Measurements from ENCODE around the gene CACNB3.

The CACNB3 gene

GRCh38 chr12:48779869-48780268 lies 38.4 kb upstream of the CACNB3 start:
- H3K4me1 ChIP-seq (ENCODE audit: control insufficient read depth, low read depth, low read length), result no peaks in the 10 kb centered on the region
- no peak overlapping the region for H3K56ac ChIP-seq (ENCODE audit: low read length)
- H3K9ac ChIP-seq (ENCODE audit: low read length), result no peak overlapping the region
- no peak overlapping the region for H4K8ac ChIP-seq (ENCODE audit: low read depth, low read length)
- no peak overlapping the region for H4K5ac ChIP-seq (ENCODE audit: low read length)
- H3K23ac ChIP-seq (ENCODE audit: low read length), result no peak overlapping the region
- H3K79me1 ChIP-seq (ENCODE audit: low read length), result no peaks in the 10 kb centered on the region
- no peak overlapping the region for H2BK15ac ChIP-seq (replicated peaks; ENCODE audit: low read depth)
- no peak overlapping the region for H2BK120ac ChIP-seq (ENCODE audit: low read depth, low read length)
- H3K36me3 ChIP-seq (ENCODE audit: control insufficient read depth, insufficient read depth, low read length), result no peaks in the 10 kb centered on the region
- DNase-seq, result no peak
- H2BK5ac ChIP-seq (ENCODE audit: low read length), result no peak overlapping the region
- H2AK5ac ChIP-seq (ENCODE audit: low read length), result no peak overlapping the region
- no peak overlapping the region for H3K27ac ChIP-seq (ENCODE audit: low read depth, low read length)
- H3K79me2 ChIP-seq (ENCODE audit: control insufficient read depth, insufficient read depth, low read length), result no peaks in the 10 kb centered on the region
- H3K27me3 ChIP-seq (ENCODE audit: insufficient read depth, low read length, poor library complexity), result no peaks in the 10 kb centered on the region
- no peak overlapping the region for H3K4ac ChIP-seq (ENCODE audit: low read depth, low read length)
- H3K18ac ChIP-seq (ENCODE audit: low read length), result no peak overlapping the region
- no peak overlapping the region for H3K4me2 ChIP-seq (ENCODE audit: low read length)
- no CpG with 5 or more reads among the region's 3 CpGs for WGBS (ENCODE audit: extremely low coverage, insufficient coverage, low lambda C conversion rate)
- H3K4me3 ChIP-seq (ENCODE audit: low read length), result no peak overlapping the region

- no peak overlapping the region for H2BK120ac ChIP-seq (ENCODE audit: low read depth, low read length)
- no peak overlapping the region for H3K4ac ChIP-seq (ENCODE audit: low read depth, low read length)
- H2BK5ac ChIP-seq (ENCODE audit: low read length), result no peak overlapping the region
- no peaks in the 10 kb centered on the region for H3K79me2 ChIP-seq (ENCODE audit: control insufficient read depth, insufficient read depth, low read length)
- H3K79me1 ChIP-seq (ENCODE audit: low read length), result no peaks in the 10 kb centered on the region
- no peak overlapping the region for H2AK5ac ChIP-seq (ENCODE audit: low read length)
- no peaks in the 10 kb centered on the region for H3K27me3 ChIP-seq (ENCODE audit: insufficient read depth, low read length, poor library complexity)
- WGBS (ENCODE audit: extremely low coverage, insufficient coverage, low lambda C conversion rate), result no CpG with 5 or more reads among the region's 11 CpGs
- DNase-seq, result no peak
- no peaks in the 10 kb centered on the region for H3K4me1 ChIP-seq (ENCODE audit: control insufficient read depth, low read depth, low read length)
- H3K18ac ChIP-seq (ENCODE audit: low read length), result no peak overlapping the region
- H3K36me3 ChIP-seq (ENCODE audit: control insufficient read depth, insufficient read depth, low read length), result no peaks in the 10 kb centered on the region
- H3K9ac ChIP-seq (ENCODE audit: low read length), result no peak overlapping the region
- no peak overlapping the region for H4K8ac ChIP-seq (ENCODE audit: low read depth, low read length)
- no peak overlapping the region for H3K23ac ChIP-seq (ENCODE audit: low read length)
- H2BK15ac ChIP-seq (replicated peaks; ENCODE audit: low read depth), result no peak overlapping the region
- peak overlapping the region; percentile 57 for H3K56ac ChIP-seq (ENCODE audit: low read length)
- H3K4me2 ChIP-seq (ENCODE audit: low read length), result no peak overlapping the region
- H4K5ac ChIP-seq (ENCODE audit: low read length), result no peak overlapping the region
- no peak overlapping the region for H3K4me3 ChIP-seq (ENCODE audit: low read length)
- H3K27ac ChIP-seq (ENCODE audit: low read depth, low read length), result no peak overlapping the region
Measured at GRCh38 chr12:48780381-48781025, 37.8 kb upstream of the CACNB3 start.

GRCh38 chr12:48781750-48782456 lies 36.4 kb upstream of the CACNB3 start:
- H3K79me1 ChIP-seq (ENCODE audit: low read length), result no peaks in the 10 kb centered on the region
- H3K79me2 ChIP-seq (ENCODE audit: control insufficient read depth, insufficient read depth, low read length), result no peaks in the 10 kb centered on the region
- H3K56ac ChIP-seq (ENCODE audit: low read length), result peak overlapping the region; percentile 7
- H3K9ac ChIP-seq (ENCODE audit: low read length), result no peak overlapping the region
- H2BK5ac ChIP-seq (ENCODE audit: low read length), result no peak overlapping the region
- H3K27me3 ChIP-seq (ENCODE audit: insufficient read depth, low read length, poor library complexity), result no peaks in the 10 kb centered on the region
- H2BK15ac ChIP-seq (replicated peaks; ENCODE audit: low read depth), result no peak overlapping the region
- H3K27ac ChIP-seq (ENCODE audit: low read depth, low read length), result no peak overlapping the region
- no peak overlapping the region for H4K8ac ChIP-seq (ENCODE audit: low read depth, low read length)
- no peak overlapping the region for H3K4me3 ChIP-seq (ENCODE audit: low read length)
- H3K4me2 ChIP-seq (ENCODE audit: low read length), result no peak overlapping the region
- H3K4me1 ChIP-seq (ENCODE audit: control insufficient read depth, low read depth, low read length), result no peaks in the 10 kb centered on the region
- no peak overlapping the region for H4K5ac ChIP-seq (ENCODE audit: low read length)
- no peak overlapping the region for H2AK5ac ChIP-seq (ENCODE audit: low read length)
- H3K23ac ChIP-seq (ENCODE audit: low read length), result no peak overlapping the region
- no CpG with 5 or more reads among the region's 9 CpGs for WGBS (ENCODE audit: extremely low coverage, insufficient coverage, low lambda C conversion rate)
- no peak overlapping the region for H3K18ac ChIP-seq (ENCODE audit: low read length)
- no peaks in the 10 kb centered on the region for H3K36me3 ChIP-seq (ENCODE audit: control insufficient read depth, insufficient read depth, low read length)
- DNase-seq, result peak; percentile 68
- H3K4ac ChIP-seq (ENCODE audit: low read depth, low read length), result no peak overlapping the region
- no peak overlapping the region for H2BK120ac ChIP-seq (ENCODE audit: low read depth, low read length)

- H3K9ac ChIP-seq (ENCODE audit: low read length), result no peak overlapping the region
- no CpG with 5 or more reads among the region's 63 CpGs for WGBS (ENCODE audit: extremely low coverage, insufficient coverage, low lambda C conversion rate)
- peak; percentile 75 for DNase-seq
- no peak overlapping the region for H2AK5ac ChIP-seq (ENCODE audit: low read length)
- H3K79me2 ChIP-seq (ENCODE audit: control insufficient read depth, insufficient read depth, low read length), result no peaks in the 10 kb centered on the region
- H3K36me3 ChIP-seq (ENCODE audit: control insufficient read depth, insufficient read depth, low read length), result no peaks in the 10 kb centered on the region
- H3K4me1 ChIP-seq (ENCODE audit: control insufficient read depth, low read depth, low read length), result no peaks in the 10 kb centered on the region
- H3K27me3 ChIP-seq (ENCODE audit: insufficient read depth, low read length, poor library complexity), result no peaks in the 10 kb centered on the region
- H3K79me1 ChIP-seq (ENCODE audit: low read length), result no peaks in the 10 kb centered on the region
- no peak overlapping the region for H2BK15ac ChIP-seq (replicated peaks; ENCODE audit: low read depth)
- H2BK5ac ChIP-seq (ENCODE audit: low read length), result no peak overlapping the region
- peak overlapping the region; percentile 34 for H3K56ac ChIP-seq (ENCODE audit: low read length)
- H3K4me2 ChIP-seq (ENCODE audit: low read length), result no peak overlapping the region
- no peak overlapping the region for H3K4me3 ChIP-seq (ENCODE audit: low read length)
- H3K18ac ChIP-seq (ENCODE audit: low read length), result no peak overlapping the region
- H3K23ac ChIP-seq (ENCODE audit: low read length), result no peak overlapping the region
- H4K8ac ChIP-seq (ENCODE audit: low read depth, low read length), result no peak overlapping the region
- no peak overlapping the region for H3K4ac ChIP-seq (ENCODE audit: low read depth, low read length)
- no peak overlapping the region for H4K5ac ChIP-seq (ENCODE audit: low read length)
- H3K27ac ChIP-seq (ENCODE audit: low read depth, low read length), result no peak overlapping the region
- no peak overlapping the region for H2BK120ac ChIP-seq (ENCODE audit: low read depth, low read length)
Measured at GRCh38 chr12:48782457-48783395, 35.6 kb upstream of the CACNB3 start.

- no peak overlapping the region for H3K23ac ChIP-seq (ENCODE audit: low read length)
- H3K36me3 ChIP-seq (ENCODE audit: control insufficient read depth, insufficient read depth, low read length), result no peaks in the 10 kb centered on the region
- H3K18ac ChIP-seq (ENCODE audit: low read length), result no peak overlapping the region
- H2BK15ac ChIP-seq (replicated peaks; ENCODE audit: low read depth), result no peak overlapping the region
- no CpG with 5 or more reads among the region's 4 CpGs for WGBS (ENCODE audit: extremely low coverage, insufficient coverage, low lambda C conversion rate)
- no peak overlapping the region for H3K4me3 ChIP-seq (ENCODE audit: low read length)
- H2BK120ac ChIP-seq (ENCODE audit: low read depth, low read length), result no peak overlapping the region
- H4K8ac ChIP-seq (ENCODE audit: low read depth, low read length), result no peak overlapping the region
- no peak overlapping the region for H2AK5ac ChIP-seq (ENCODE audit: low read length)
- no peaks in the 10 kb centered on the region for H3K79me2 ChIP-seq (ENCODE audit: control insufficient read depth, insufficient read depth, low read length)
- H2BK5ac ChIP-seq (ENCODE audit: low read length), result no peak overlapping the region
- no peak for DNase-seq
- H3K79me1 ChIP-seq (ENCODE audit: low read length), result no peaks in the 10 kb centered on the region
- H4K5ac ChIP-seq (ENCODE audit: low read length), result no peak overlapping the region
- no peak overlapping the region for H3K4ac ChIP-seq (ENCODE audit: low read depth, low read length)
- H3K56ac ChIP-seq (ENCODE audit: low read length), result no peak overlapping the region
- H3K27ac ChIP-seq (ENCODE audit: low read depth, low read length), result no peak overlapping the region
- no peaks in the 10 kb centered on the region for H3K4me1 ChIP-seq (ENCODE audit: control insufficient read depth, low read depth, low read length)
- H3K4me2 ChIP-seq (ENCODE audit: low read length), result no peak overlapping the region
- H3K9ac ChIP-seq (ENCODE audit: low read length), result no peak overlapping the region
- H3K27me3 ChIP-seq (ENCODE audit: insufficient read depth, low read length, poor library complexity), result no peaks in the 10 kb centered on the region
Measured at GRCh38 chr12:48783432-48783831, 34.9 kb upstream of the CACNB3 start.
